ENCODE data around the gene RIMBP2.

The RIMBP2 gene

DNA sequence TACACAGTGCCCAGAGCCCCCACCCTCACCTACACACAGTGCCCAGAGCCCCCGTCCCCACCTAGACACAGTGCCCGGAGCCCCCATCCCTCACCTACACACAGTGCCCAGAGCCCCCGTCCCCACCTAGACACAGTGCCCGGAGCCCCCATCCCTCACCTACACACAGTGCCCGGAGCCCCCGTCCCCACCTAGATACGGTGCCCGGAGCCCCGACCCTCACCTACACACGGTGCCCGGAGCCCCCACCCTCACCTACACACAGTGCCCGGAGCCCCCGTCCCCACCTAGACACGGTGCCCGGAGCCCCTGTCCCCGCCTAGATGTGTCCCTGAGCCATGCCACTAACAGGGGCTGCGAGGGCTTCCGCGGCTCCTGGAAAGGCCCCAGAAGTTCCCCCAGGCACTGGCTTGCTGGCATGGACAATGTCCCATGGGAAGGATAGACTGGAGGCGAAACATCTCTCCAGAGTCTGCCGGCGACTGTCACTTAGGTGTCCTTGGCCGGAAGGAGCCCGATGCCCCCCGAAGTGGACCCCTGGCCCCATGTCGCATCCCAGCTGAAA, 232.4 kb downstream of the RIMBP2 start:
- DNase-seq (ENCODE audit: low read depth), result no peak

DNA sequence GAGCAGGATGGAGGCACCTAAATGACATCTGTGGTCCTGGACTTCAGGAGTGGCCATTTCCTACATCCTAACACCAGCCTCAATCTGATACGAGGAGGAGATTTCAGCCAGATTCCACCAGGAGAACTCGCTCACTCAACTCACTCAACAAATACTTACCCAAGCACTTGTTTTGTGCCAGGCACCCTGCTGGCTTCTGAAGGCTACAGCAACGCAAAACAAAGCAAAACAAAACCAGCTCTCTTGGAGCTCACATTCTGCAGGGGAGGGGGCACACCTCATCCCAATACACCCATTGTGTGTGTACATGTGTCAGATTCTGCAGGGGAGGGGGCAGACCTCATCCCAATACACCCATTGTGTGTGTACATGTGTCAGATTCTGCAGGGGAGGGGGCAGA, 233.7 kb downstream of the RIMBP2 start:
- no peak for DNase-seq (ENCODE audit: low read depth)

DNA sequence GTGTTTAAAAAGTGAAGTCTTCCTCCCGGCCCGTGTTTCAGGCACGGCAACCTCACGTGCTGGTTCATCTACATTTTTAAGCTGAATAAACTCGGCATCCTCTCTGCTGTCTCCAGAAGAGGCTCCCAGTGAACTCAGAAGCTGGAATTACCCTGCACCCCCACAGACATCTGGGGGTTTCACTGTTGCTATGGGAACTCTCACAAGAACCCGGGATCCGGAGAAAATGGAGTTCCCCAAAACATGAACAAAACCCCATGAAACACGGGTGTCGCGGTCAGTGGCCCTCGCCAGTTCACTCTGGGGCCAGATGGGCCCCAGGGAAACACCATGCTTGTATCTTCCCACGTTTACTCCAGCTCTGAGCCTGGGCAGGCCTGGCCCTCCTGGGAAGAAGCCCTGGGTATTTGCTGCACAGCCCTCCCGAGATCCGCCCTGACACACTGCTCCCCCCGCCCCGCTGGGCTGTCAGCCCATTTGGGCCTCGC, 234.7 kb downstream of the RIMBP2 start:
- no peak for DNase-seq (ENCODE audit: low read depth)

DNA sequence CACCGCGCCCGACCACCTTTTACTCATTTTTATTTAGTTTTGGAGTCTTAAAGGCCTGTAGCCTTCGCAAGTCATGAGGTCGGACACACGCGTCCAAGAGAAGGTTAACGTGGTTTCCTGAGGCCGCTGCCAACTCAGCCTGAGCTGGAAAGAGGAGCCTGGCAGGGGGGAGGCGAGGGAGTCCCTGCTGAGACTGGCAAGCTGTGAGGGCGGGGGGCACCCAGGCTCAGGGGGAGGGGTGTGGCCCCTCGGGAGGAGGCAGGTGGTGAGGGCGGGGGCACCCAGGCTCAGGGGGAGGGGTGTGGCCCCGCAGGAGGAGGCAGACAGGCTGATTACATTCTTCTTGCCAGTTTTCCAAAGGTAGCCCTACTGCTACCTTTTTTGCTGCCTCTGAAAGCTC, 235.2 kb downstream of the RIMBP2 start:
- DNase-seq (ENCODE audit: low read depth), result no peak

DNA sequence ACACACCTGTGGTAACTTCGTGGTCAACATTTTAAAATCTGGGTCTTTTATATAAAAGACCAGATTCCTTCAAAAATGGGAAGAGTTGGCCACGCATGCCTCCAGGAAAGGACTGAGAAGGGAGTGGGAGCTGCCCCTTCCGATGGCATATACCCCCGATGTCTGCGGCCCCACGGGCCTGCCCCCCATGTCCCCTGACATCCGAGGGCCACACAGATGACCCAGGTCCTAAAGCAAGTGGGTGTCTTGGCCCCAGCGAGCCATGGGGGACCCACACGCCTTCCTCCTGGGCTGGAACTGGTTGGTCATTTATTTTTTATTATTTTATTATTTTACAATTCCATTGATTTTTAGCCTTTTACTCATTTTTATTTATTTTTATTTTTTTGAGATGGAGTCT, 235.9 kb downstream of the RIMBP2 start:
- DNase-seq (ENCODE audit: low read depth), result no peak

DNA sequence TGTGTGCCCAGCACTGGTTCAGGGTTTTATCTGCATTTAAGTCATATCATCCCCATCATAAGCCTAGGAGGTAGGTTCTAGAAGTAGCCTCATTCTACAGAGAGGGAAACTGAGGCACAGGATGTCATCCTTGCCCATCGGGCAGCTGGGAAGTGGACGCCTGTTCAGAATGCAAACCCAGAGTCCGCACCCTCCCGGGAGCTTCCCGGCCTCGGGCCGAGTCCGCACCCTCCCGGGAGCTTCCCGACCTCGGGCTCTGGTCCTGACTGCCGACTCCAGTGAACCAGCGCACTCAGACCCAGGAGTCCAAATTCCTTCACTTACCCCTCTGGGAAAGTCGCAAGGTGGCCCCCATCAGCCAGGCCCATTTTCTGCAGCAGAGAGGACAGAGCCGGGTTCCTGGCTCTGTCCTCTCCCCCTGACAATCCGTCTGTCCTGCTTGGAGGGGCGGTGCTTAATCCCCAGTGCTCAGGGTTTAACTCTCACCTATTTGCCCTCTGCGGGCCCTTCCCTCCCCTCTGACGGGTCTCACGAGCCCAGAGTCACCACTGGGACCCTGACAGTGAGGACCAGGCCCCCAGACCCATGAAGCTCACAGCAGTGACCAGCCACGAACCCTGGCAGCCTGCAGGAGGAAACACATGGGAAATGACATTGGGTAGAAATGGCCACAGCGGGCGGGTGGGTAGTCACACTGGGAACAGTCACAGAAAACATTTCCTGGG, 236.5 kb downstream of the RIMBP2 start:
- no peak for DNase-seq (ENCODE audit: low read depth)

DNA sequence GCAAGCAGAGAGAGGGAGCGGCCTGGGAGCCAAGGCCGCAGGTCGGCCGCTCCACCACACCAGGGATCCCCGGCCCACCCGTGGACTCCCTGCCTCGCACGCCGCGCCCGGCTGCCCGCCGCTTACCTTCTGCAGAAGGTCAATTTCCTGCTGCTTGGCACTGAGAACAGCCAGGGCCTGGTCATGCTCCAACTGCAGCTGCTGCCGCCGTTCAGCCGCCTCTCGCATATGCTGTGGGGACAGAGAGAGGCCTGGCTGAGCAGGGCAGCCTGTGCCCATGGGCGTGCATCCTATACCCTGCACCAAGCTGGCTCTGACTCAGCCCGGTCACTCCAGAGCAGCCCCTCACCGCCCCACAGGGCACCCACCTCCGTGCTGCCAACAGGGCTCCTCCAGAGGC, 237.3 kb downstream of the RIMBP2 start:
- no peak for DNase-seq (ENCODE audit: low read depth)

DNA sequence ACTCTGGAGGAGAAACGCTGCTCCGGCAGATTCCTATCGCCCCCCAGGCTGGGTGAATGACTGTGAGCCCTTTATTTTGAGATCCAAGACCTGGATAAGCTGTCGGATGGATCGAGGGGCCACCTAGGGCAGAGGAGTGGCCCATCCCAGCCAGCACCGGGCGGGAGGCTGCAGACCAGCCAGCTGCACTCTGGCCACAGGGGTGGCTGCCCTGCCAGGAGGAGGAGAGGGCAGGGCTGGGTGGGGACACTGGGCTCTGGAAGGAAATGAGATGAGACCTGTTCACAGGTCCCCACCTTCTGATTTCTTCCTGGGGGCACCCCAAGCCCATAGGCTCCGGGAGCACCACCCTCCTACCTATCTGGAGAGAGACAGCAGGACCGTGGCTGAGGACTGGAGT, 238.4 kb downstream of the RIMBP2 start:
- DNase-seq (ENCODE audit: low read depth), result no peak

DNA sequence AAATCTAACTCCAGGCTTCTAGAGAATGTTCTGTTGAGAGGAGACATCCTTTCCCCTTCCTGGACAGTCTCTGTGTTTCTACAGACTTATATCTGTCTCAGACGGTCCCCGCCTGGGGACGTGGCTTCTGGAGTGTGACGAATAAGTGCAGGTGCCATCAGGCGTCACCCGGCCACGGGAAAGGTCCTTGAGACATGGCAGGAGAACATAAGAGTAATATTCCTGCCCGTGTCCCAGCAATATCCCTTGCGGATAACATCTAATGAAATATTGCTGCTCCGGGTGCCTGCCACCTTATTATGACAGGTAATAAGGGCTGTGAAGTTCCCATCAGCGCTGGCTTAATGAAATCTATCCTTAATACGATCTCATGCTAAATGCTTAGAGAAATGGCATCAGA, 238.8 kb downstream of the RIMBP2 start:
- no peak for DNase-seq (ENCODE audit: low read depth)

DNA sequence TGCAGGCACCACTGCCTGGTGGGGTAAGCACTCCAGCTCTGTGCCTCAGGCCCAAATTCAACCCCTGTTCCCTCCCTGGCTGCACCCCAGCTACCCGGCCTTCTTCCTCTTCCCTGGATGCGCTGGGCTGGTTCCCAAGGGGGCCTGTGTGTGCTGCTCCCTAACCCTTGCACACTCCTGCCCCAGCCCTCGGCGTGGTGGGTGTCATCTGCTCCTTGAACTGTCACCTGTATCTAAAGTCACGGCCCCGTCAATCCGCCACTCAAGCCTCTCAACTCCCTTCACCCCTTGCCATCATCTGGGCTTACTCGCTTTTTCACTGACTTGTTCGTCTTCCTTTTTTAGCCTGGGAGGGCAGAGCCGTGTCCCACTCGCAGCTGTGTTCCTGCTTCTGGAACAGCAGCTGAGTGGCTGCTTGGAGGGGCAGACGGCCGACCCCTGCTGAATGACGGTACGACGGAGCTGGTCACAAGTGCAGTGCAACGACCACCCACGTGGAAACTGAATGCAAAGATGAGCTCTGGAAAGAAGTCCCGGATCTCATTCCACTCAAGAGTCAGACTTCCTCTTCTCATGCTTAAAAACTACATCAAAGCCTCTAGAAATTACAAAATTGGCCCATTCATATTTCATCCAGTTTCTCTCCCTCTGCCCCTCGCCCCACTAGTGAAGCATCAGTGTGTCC, 239.5 kb downstream of the RIMBP2 start:
- no peak for DNase-seq (ENCODE audit: low read depth)

DNA sequence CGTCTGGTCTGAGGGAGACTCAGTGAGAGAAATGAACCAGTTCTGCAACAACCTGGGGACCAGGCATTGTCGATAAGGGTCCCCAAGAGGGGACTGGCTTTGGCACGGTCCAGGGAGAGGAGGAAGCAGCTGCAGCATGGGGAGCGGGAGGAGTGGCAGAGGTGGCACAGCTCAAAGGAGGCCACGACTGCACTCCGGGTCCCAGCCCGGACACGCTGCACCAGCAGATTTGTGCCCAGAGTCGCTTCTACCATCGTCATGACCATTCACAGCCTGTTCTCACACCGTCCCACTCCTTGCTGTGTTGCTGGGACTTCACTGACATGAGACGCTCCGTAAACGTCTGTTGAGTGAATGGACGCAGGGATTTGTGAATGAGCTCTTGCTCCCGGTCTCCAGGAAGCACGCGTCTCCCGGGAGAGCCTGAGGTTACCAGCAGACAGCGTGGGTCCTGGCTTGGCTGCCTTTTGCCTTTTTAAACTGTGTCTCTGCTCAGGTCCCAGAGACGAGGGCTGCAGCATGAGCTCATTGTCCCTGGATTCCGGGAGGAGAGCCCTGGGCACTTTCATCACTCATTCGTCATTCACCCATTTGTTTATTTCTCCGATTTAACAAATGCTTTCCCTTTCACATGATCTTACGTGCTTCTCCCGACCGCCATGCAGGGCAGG, 241.4 kb downstream of the RIMBP2 start:
- DNase-seq (ENCODE audit: low read depth), result no peak

DNA sequence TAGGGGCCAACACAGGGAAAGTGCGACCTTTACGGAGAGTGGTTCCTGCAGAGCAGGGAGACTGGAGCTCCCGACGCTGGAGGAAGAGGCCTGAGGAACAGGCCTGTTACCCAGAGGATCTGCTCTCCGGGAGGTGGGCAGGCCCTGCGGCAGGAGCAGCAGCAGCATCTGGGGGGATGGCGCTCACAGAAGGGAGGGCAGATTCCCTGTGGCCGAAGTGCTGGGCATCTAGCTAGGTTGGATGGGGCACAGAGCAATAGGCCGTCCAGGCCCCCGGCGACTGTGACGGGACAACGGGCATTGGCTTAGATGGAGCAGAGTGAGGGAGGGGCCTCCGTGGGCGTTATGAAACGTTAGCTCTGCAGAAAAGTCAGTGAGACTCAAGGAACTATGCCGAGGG, 242.8 kb downstream of the RIMBP2 start:
- DNase-seq (ENCODE audit: low read depth), result no peak

DNA sequence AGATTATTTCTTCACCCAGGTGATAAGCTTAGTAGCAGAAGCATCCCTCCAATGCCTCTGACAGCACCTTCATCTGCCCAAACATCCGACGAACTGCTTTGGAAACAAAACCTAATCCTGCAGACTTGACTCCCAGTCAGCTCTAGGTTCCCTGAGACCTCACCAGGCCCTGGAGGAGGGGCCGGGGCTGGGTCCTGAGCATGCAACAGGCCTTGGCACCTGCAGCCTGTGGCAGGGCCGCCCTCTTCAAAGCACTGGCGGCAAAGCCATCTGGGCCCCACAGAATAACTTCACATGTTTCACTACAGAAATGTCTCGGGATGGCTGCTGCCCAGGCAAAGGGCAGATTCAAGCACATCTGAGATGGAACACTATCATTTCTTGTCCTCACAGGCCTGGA, 245.1 kb downstream of the RIMBP2 start:
- DNase-seq (ENCODE audit: low read depth), result no peak

DNA sequence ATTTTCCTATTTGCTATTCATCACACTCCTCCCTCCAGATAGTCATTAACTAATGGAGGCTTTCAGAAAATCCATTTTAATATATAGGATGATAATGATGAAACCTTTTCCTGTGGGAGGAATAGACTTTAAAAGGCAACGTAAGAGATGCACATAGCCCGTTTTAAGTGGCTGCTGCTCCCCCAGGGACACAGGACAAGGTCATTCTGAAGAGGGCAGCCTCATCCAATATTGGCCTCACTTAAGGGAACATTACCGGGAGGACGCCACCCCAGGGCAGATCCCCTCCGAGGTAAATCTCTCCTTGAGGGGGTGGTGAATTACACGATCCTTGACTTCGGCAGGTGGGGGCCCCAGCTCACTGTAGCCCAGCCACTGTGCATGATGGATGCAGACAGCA, 246.5 kb downstream of the RIMBP2 start:
- no peak for DNase-seq (ENCODE audit: low read depth)

DNA sequence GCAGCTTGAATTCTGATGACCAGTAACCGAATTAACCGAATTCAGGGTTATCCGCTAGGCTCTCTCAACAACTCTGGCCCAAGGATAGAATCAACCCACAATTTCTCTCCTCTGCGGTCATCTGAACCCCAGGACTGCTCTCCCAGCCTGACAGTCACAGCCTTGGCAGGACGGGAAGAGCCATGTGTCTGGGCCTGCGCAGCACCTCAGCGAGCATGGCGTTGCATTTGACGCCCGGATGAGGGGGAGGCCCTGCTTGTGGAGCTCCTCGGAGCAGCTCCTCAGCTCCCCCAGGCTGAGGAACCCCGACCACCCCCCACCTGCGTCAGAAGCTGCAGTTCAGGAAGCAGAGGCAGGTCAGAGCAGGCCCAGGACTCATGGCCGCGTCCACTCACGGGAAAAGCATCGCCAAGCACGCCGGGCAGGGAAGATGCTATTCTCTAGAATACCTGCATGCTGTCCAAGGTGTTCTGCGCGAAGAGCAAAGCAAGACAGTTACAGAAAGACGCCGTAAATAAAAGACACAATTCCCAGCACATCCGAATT, 247.3 kb downstream of the RIMBP2 start:
- no peak for DNase-seq (ENCODE audit: low read depth)

DNA sequence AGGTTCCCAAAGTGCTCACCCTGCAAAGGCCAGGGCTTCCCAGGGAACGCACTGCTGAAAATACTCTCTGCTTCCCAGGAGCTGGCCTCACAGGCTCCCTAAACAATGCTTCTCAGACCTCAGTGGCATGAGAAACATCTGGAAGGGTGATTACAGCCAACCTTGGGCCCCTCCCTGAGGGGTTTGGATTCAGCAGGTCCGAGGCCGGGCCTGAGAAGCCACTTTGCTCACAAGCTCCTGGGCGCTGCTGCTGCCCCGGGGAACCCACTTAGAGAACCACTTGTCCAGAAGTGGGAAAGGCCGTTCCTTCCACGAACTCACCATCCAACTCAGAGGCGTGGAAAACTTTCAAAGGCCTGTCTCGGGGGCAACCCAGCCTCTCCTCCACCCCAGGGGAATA, 247.9 kb downstream of the RIMBP2 start:
- DNase-seq (ENCODE audit: low read depth), result no peak

DNA sequence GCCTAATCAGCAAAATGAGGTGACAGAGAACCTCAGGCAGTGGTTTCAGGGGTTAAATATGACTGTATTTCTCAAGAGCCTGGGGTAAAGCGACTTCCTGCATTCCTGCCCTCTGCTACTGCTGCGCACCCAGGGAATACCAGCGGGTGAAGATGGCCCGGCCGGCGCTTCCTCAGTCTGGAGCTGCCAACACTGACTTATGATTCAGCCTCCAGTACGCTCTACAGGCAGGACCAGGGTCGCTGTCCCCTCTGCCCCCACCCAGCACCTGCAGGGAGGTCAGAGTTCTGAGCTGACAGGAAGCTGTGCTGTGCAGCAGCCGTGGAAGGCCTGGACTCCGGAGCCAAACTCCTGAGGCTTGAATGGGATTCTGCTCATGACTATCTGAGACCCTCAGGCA, 250.5 kb downstream of the RIMBP2 start:
- no peak for DNase-seq (ENCODE audit: low read depth)

DNA sequence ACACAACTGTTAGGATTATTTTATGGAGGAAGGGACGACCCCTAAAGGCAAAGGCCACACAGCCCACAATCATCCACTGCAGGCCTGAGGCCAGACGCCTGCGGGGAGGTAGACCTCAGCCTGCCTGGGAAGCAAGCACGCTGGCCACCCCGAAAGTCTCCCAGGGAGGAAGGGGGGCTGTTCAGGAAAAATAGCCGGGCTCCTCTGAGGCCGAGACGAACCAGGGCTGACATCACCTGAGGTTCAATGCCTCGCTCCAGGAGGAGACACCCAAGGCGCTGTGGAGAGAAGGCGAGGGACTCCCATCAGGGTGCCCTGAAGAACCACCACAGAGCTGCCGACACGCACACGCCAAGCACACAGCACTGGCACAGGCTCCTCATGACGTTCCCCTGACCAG, 251.1 kb downstream of the RIMBP2 start:
- DNase-seq (ENCODE audit: low read depth), result no peak

DNA sequence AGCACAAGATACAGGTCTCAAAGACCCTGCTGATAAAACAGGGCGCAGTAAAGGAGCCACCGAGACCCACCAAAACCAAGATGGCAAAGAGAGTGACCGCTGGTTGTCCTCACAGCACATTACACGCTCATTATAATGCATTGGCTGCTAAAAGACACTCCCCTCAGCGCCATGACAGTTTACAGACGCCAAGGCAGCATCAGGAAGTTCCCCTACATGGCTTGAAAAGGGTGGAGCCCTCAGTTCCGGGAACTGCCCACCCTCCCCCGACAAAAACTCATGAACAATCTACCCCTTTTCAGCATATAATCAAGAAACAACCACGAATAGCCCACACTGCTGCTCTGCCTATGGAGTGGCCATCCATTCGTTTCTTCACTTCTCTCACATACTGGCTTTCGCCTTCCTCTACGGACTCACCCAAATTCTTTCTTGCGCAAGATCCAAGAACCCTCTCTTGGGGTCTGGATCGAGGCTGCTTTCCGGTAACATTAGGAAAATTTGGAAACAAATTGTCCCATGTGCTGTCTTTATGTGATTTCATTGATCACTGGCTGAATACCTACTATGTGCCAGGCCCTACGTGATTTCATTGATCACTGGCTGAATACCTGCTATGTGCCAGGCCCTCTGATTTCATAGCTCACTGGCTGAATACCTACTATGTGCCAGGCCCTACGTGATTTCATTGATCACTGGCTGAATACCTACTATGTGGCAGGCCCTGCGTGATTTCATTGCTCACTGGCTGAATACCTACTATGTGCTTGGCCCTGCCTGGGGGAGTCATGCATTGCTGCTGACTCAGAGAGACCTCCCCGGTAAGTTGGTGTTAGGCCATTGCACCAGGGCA, 252.1 kb downstream of the RIMBP2 start:
- no peak for DNase-seq (ENCODE audit: low read depth)

DNA sequence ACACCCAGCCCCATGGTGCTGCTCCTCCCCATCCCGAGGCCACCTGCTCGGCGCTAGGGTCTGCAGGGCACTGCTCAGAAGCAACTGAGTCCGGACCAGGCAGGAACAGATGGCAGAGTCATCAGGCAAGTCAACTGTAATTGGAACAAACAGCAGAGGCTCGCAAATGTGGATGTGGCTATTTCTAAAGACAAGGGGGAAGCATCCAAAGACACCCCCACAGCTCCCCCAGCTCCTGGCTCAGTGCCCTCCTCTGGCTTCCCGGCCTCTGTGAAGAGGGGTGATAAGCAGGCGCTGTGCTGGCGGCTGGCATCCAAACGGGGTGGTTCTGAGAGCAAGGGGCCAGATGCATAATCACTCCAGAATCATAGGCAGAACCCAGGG, 252.8 kb downstream of the RIMBP2 start:
- DNase-seq (ENCODE audit: low read depth), result no peak

DNA sequence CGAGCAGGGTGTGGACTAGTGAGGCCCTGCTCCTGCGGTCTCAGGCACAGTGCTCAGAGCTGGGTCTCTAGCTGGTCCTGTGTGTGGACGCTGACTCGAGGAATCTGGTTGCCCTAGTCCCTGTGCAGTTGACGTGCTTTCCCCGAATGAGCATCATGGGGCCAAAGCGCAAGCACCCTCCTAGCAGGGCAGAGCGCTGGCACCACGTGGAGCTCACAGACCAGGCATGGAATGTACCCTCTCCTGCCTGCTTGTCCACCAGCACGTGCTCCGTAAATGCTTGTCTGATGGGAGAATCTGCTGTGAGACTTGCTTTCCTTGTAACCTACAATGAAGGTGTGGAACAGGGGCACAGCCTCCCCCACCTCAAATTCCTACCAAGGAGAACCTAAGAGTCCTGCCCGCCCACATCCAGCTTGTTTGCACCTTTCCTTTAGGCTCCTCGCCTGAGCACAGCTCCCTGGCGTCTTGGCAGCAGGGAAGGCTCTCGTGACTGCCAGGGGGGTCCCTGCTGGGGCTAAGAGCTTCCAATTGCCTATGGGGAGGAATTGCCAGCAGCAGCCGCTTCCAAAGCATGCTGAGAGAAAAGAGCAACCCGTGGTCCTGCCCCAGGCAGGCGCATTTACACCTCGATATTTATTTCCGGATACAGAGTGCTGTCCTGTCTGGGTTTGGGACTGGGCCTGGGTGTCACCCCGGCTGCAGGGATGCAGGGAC, 253.4 kb downstream of the RIMBP2 start:
- DNase-seq (ENCODE audit: low read depth), result no peak
